Activated naive CD8-positive, alpha-beta T cell treated with anti-CD3 and anti-CD28 coated beads for 36 hours (primary cell): Measurements from ENCODE around the gene SELENOF. TPM values are rescaled to one million over a fixed set of nuclear protein-coding genes. Genes with fewer than 3 reads are reported as not detected.

Experiments
- DNase-seq: peaks from one replicate; pipeline ENCODE4 v3.0.0; 2021
- H3K27ac Mint-ChIP-seq: one replicate; pipeline ENCODE4 v1.8.0; 2022; ENCODE audit warnings: mild to moderate bottlenecking, moderate library complexity, mixed read lengths
- H3K27me3 Mint-ChIP-seq: one replicate; pipeline ENCODE4 v1.8.0; 2022; ENCODE audit warnings: mild to moderate bottlenecking, mixed read lengths
- H3K36me3 Mint-ChIP-seq: one replicate; pipeline ENCODE4 v1.8.0; 2021; ENCODE audit warnings: mild to moderate bottlenecking, mixed read lengths
- H3K4me1 Mint-ChIP-seq: one replicate; pipeline ENCODE4 v1.8.0; 2021; ENCODE audit warnings: mixed read lengths
- H3K4me3 Mint-ChIP-seq: one replicate; pipeline ENCODE4 v1.8.0; 2022; ENCODE audit warnings: mild to moderate bottlenecking, moderate library complexity, mixed read lengths
- H3K9me3 Mint-ChIP-seq: one replicate; pipeline ENCODE4 v1.8.0; 2022; ENCODE audit warnings: mixed read lengths
- total RNA-seq, 2 experiments: library from RNA; stranded (reverse); gene quantifications; one replicate each; pipeline ENCODE4 v1.2.3, GENCODE V29; 2021

The SELENOF gene
- total RNA-seq, 2 experiments from 2014 or later = 139 to 142 TPM

GRCh38 chr1:86933562-86934377, 19.8 kb upstream of the SELENOF start:
- DNase-seq = no peak
- Mint-ChIP-seq H3K4me1 (peaks cover 22% of the 10 kb centered on the region), H3K27me3 (no peaks in the 10 kb centered on the region), H3K36me3 (no peaks in the 10 kb centered on the region), H3K9me3 (no peaks in the 10 kb centered on the region), H3K4me3 (no peak overlapping the region), H3K27ac (no peak overlapping the region)

GRCh38 chr1:86933051-86933450, 19.1 kb upstream of the SELENOF start:
- DNase-seq = no peak
- H3K4me1 Mint-ChIP-seq = peaks cover 24% of the 10 kb centered on the region
- no peak overlapping the region for H3K27ac Mint-ChIP-seq
- no peaks in the 10 kb centered on the region for H3K9me3 Mint-ChIP-seq
- no peaks in the 10 kb centered on the region for H3K36me3 Mint-ChIP-seq
- H3K4me3 Mint-ChIP-seq = no peak overlapping the region
- H3K27me3 Mint-ChIP-seq = no peaks in the 10 kb centered on the region

- no peak overlapping the region for H3K27ac Mint-ChIP-seq
- no peak overlapping the region for H3K4me3 Mint-ChIP-seq
- no peaks in the 10 kb centered on the region for H3K27me3 Mint-ChIP-seq
- H3K36me3 Mint-ChIP-seq = peaks cover 22% of the 10 kb centered on the region
- H3K4me1 Mint-ChIP-seq = peaks cover 29% of the 10 kb centered on the region
- no peak for DNase-seq
- peaks cover 16% of the 10 kb centered on the region for H3K9me3 Mint-ChIP-seq
These were observed 14.9 kb upstream of the SELENOF start for GRCh38 chr1:86928819-86929218.

GRCh38 chr1:86926883-86927282, 13.0 kb upstream of the SELENOF start:
- peaks cover 25% of the 10 kb centered on the region for H3K9me3 Mint-ChIP-seq
- H3K27ac Mint-ChIP-seq = no peak overlapping the region
- H3K4me3 Mint-ChIP-seq = no peak overlapping the region

GRCh38 chr1:86925742-86926141, 11.8 kb upstream of the SELENOF start:
- no peak for DNase-seq
- H3K27ac Mint-ChIP-seq = no peak overlapping the region
- peaks cover 30% of the 10 kb centered on the region for H3K9me3 Mint-ChIP-seq
- no peak overlapping the region for H3K4me3 Mint-ChIP-seq
- no peaks in the 10 kb centered on the region for H3K27me3 Mint-ChIP-seq
- H3K36me3 Mint-ChIP-seq = peaks cover 39% of the 10 kb centered on the region
- peaks cover 21% of the 10 kb centered on the region for H3K4me1 Mint-ChIP-seq

More at GRCh38 chr1:86926883-86927282, 13.0 kb upstream of the SELENOF start:
- DNase-seq = no peak
- Mint-ChIP-seq H3K4me1 (peaks cover 21% of the 10 kb centered on the region), H3K27me3 (no peaks in the 10 kb centered on the region), H3K36me3 (peaks cover 37% of the 10 kb centered on the region)

- no peak overlapping the region for H3K4me3 Mint-ChIP-seq
- peaks cover 39% of the 10 kb centered on the region for H3K36me3 Mint-ChIP-seq
- no peak overlapping the region for H3K27ac Mint-ChIP-seq
- no peaks in the 10 kb centered on the region for H3K27me3 Mint-ChIP-seq
- peaks cover 31% of the 10 kb centered on the region for H3K9me3 Mint-ChIP-seq
- H3K4me1 Mint-ChIP-seq = peaks cover 19% of the 10 kb centered on the region
- no peak for DNase-seq
These were observed 10.5 kb upstream of the SELENOF start for GRCh38 chr1:86924324-86924960.

- DNase-seq = no peak
- peaks cover 31% of the 10 kb centered on the region for H3K9me3 Mint-ChIP-seq
- H3K4me1 Mint-ChIP-seq = peaks cover 13% of the 10 kb centered on the region
- H3K27me3 Mint-ChIP-seq = no peaks in the 10 kb centered on the region
- peaks cover 39% of the 10 kb centered on the region for H3K36me3 Mint-ChIP-seq
- H3K4me3 Mint-ChIP-seq = no peak overlapping the region
- H3K27ac Mint-ChIP-seq = no peak overlapping the region
These were observed 8.5 kb upstream of the SELENOF start for GRCh38 chr1:86922445-86922844.

GRCh38 chr1:86916752-86917151, 2.8 kb upstream of the SELENOF start:
- H3K4me3 Mint-ChIP-seq = peak overlapping the region; percentile 32
- H3K27me3 Mint-ChIP-seq = no peaks in the 10 kb centered on the region
- H3K36me3 Mint-ChIP-seq = peaks cover 8% of the 10 kb centered on the region
- H3K4me1 Mint-ChIP-seq = peaks cover 17% of the 10 kb centered on the region
- H3K9me3 Mint-ChIP-seq = peaks cover 5% of the 10 kb centered on the region
- H3K27ac Mint-ChIP-seq = no peak overlapping the region
- no peak for DNase-seq

GRCh38 chr1:86915737-86916235, 1.9 kb upstream of the SELENOF start:
- Mint-ChIP-seq H3K27me3 (no peaks in the 10 kb centered on the region), H3K4me3 (no peak overlapping the region), H3K4me1 (peaks cover 26% of the 10 kb centered on the region), H3K27ac (no peak overlapping the region), H3K36me3 (peaks cover 16% of the 10 kb centered on the region), H3K9me3 (peaks cover 2% of the 10 kb centered on the region)
- no peak for DNase-seq

GRCh38 chr1:86914998-86915736, 1.2 kb upstream of the SELENOF start:
- DNase-seq = peak; percentile 49
- H3K36me3 Mint-ChIP-seq = peaks cover 22% of the 10 kb centered on the region
- H3K4me3 Mint-ChIP-seq = no peak overlapping the region
- peaks cover 31% of the 10 kb centered on the region for H3K4me1 Mint-ChIP-seq
- no peak overlapping the region for H3K27ac Mint-ChIP-seq
- no peaks in the 10 kb centered on the region for H3K27me3 Mint-ChIP-seq
- H3K9me3 Mint-ChIP-seq = no peaks in the 10 kb centered on the region

- H3K4me1 Mint-ChIP-seq = peaks cover 36% of the 10 kb centered on the region
- peaks cover 28% of the 10 kb centered on the region for H3K36me3 Mint-ChIP-seq
- no peak for DNase-seq
- H3K9me3 Mint-ChIP-seq = no peaks in the 10 kb centered on the region
- H3K27ac Mint-ChIP-seq = no peak within 1 kb of the TSS
- no peak within 1 kb of the TSS for H3K4me3 Mint-ChIP-seq
- H3K27me3 Mint-ChIP-seq = no peaks in the 10 kb centered on the region
These were observed 673 bp upstream of the SELENOF start, which contains the start of gene HS2ST1 for GRCh38 chr1:86914601-86914997. Gene HS2ST1, plus strand, starts transcription at chr1:86914635.

GRCh38 chr1:86913399-86913895, 479 bp downstream of the SELENOF start:
- H3K4me1 Mint-ChIP-seq = peaks cover 43% of the 10 kb centered on the region
- no peak overlapping the region for H3K27ac Mint-ChIP-seq
- no peaks in the 10 kb centered on the region for H3K9me3 Mint-ChIP-seq
- DNase-seq = peak; percentile 26
- no peaks in the 10 kb centered on the region for H3K27me3 Mint-ChIP-seq
- peaks cover 35% of the 10 kb centered on the region for H3K36me3 Mint-ChIP-seq
- no peak overlapping the region for H3K4me3 Mint-ChIP-seq

- peaks cover 46% of the 10 kb centered on the region for H3K4me1 Mint-ChIP-seq
- peak overlapping the region; percentile 17 for H3K27ac Mint-ChIP-seq
- no peaks in the 10 kb centered on the region for H3K9me3 Mint-ChIP-seq
- no peak for DNase-seq
- H3K36me3 Mint-ChIP-seq = peaks cover 42% of the 10 kb centered on the region
- no peaks in the 10 kb centered on the region for H3K27me3 Mint-ChIP-seq
- no peak overlapping the region for H3K4me3 Mint-ChIP-seq
These were observed 1.5 kb downstream of the SELENOF start for GRCh38 chr1:86912281-86912900.

GRCh38 chr1:86906419-86906818, 7.5 kb downstream of the SELENOF start:
- no peak overlapping the region for H3K4me3 Mint-ChIP-seq

More at GRCh38 chr1:86906419-86906818, 7.5 kb downstream of the SELENOF start:
- peaks cover 41% of the 10 kb centered on the region for H3K36me3 Mint-ChIP-seq
- no peak overlapping the region for H3K27ac Mint-ChIP-seq
- DNase-seq = no peak
- H3K4me1 Mint-ChIP-seq = peaks cover 42% of the 10 kb centered on the region
- no peaks in the 10 kb centered on the region for H3K9me3 Mint-ChIP-seq
- H3K27me3 Mint-ChIP-seq = no peaks in the 10 kb centered on the region
